Measurements from ENCODE around the gene MLANA.

- TF ChIP-seq CTCF (IDR thresholded peaks at IDR 0.05) (no peak), POLR2A (IDR thresholded peaks at IDR 0.05) (no peak), POLR2AphosphoS5 (IDR thresholded peaks at IDR 0.05) (no peak)
These were observed 67.6 kb downstream of the MLANA start for GRCh38 chr9:5958273-5958672.

All from breast epithelium (tissue), 3 donors.